Measurements from ENCODE around the gene POU6F2.

The POU6F2 gene

DNA sequence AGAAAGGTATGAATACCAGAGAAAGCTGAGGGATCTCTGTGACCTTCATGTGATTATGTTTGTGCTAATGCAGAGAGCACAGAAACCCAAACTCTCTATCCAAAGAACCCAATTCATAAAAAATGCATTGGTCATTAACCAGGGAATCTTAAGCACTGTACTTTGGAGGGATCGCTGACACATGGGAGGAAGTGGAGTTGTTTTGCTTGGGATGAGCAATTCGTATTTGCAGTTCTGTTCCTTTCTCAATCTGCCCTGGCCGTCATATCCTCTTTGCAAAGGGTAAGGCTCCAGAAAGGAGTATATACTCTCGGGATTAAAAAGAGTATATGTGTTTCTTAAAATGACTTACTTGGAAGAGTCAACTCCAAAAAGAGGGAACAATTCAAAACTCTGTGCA is 221.3 kb downstream of the POU6F2 start:
- no peak for DNase-seq

DNA sequence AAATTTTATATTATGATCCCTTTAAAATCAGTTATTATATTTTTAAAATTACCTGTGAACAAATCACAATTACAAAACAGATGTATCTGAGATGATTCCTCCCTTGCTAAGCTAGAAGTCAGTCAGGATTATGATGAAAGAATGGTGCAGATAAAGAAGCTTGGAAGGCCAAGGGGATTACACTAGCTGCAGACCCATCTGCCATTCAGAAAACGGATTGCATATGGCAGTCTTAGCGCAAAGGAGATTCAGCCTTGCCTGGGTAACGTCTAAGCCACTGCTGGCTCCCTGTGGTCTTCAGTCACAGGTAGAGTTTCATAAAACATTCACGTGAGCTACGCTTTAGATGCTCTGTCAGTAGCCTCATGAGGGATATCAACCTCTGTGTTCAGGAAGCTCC is 222.2 kb downstream of the POU6F2 start:
- no peak for DNase-seq

DNA sequence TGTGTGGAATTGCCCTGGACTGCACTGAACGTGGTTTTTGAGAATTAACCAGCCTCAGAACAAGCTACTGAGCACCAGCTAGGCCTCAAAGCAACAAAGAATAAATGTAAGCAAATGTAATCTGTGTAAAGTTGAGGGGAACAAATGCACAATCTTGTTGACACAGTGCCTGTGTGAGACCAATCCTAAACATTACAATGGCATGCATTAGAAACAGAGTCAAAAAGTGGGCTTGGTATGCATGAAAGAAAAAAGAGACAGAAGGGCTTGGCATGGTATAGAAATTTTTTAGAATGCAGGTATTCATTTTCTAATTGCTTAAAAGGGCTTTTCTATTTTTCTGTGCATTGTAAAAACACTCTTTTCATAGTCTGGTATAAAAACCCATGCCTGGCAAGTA is 224.3 kb downstream of the POU6F2 start:
- DNase-seq = no peak

DNA sequence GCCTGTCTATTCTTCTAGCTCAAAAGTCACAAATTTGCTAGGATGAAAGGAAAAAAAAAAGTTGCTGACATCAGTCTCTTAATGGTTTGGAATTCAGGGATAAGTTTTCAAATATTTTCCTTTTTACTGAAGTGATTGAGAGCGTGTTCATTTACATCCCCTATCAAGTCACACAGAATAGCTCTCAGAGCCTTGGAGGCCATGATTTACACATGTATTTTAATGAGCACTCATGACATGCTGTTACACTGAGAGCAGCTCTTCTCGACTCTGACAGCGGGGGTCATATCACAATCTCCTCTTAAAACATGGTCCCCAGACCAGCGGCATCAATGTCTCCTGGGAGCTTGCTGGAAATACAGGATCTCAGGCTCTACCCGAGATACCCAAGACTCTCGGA is 232.7 kb downstream of the POU6F2 start:
- no peak for DNase-seq

DNA sequence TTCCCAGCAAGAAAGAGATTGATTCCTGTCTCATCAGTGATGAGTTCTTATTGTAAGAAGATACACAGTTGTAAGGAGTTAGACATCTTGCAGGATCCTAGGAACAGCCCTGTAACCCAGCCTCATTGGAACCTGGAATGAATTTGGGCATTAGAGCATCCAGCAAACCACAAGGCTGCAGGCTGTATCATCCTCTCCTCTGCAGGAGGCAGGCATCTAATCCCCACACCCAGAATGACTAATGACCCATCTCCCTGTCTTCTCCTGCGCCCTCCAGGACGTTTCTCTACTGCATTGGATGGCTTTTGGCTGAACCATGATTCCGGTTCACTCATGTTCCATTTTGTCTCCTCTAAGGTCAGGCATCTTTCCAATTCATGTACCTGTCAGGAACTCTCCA is 233.9 kb downstream of the POU6F2 start:
- no peak for DNase-seq

DNA sequence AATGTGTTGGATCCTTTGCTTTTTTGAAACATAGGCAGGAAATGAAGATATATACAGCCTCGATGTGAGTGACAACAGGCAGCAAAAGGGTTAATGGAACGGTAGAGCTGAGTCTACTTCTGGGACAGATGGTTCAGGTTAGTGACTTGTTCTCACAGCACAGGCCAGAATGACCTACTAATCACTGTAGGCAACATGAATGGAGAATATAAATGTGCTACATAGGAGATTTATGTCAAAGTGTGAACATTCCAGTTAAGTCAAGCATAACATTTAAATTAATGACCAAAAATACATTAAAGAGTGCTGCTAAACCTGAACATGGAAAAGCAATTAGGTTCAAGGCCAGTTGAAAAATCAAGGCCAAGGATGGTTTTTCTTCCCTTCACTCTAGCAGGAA is 235.2 kb downstream of the POU6F2 start:
- DNase-seq = no peak

DNA sequence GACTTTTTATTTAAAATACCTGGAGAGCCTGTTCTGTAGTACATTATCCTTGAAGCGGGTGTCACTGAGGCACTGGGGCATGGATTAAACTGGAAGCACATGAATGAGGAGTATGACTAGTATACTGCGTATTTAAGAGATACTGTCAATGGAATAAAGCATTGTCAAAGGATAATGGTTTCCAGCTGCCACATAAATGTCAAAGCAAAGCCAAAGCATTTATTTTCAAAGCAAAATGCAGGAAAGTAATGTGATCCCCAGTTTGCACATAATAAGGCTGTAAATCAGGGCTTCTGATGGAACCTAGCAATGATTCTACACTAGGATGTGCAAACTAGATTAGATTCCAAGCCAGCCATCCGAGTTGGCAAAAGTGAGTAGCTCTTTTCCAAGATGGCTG is 240.1 kb downstream of the POU6F2 start:
- no peak for DNase-seq

DNA sequence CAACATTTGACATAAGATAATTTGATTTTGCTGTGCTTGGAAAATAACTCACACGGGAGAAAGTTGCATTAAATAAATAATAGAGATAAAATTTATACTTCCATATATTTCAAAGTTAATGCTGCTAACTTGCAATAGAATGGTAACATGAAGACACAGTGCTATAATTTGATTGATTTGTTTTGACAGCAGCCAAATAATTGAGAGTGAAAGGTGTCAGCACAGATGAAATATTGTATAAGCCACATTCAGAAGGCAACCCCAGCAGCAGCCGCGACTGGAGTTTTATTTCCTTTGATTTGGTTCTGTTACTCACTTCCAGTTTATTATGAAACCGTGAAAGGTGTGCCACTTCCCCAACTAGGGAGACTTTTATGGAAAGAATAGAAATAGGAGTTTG is 242.2 kb downstream of the POU6F2 start:
- no peak for DNase-seq

DNA sequence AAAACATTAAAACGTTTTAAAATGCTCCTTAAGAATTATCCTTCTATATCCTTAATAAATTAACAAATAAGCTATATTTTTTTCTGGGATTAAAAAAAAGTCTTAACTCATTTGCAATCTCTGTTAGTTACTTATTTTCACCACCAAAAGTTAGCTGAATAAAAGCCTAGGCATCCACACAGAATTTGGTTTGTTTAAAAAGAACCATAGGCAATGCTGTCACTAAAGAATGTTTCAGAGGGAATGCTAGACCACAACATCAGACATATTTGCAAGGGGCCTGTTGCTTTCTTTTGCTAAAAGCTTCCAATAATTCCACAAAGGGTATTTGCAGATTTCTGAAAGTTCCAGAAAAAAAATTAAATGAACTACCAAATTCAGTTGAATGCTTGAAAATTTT is 244.2 kb downstream of the POU6F2 start:
- DNase-seq = no peak

DNA sequence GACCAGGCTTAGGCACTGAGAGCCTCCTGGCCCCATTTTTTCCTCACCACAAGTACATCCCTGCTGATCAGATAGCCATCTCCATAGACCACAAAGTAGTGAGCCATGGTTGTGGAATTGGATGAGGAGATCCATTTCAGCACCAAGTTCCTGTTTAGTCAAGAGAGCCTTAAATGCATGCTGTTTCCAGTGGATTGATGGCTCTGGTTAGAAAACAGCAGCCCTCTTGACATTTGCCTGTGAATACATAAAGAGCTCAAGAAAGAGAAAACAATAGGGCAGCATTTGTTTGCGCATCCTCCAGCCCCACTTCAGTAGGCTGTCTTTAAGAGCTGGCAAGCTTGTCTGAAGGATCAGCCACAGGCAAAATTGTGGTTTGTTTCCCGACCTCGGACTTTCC is 251.2 kb downstream of the POU6F2 start:
- DNase-seq = no peak

DNA sequence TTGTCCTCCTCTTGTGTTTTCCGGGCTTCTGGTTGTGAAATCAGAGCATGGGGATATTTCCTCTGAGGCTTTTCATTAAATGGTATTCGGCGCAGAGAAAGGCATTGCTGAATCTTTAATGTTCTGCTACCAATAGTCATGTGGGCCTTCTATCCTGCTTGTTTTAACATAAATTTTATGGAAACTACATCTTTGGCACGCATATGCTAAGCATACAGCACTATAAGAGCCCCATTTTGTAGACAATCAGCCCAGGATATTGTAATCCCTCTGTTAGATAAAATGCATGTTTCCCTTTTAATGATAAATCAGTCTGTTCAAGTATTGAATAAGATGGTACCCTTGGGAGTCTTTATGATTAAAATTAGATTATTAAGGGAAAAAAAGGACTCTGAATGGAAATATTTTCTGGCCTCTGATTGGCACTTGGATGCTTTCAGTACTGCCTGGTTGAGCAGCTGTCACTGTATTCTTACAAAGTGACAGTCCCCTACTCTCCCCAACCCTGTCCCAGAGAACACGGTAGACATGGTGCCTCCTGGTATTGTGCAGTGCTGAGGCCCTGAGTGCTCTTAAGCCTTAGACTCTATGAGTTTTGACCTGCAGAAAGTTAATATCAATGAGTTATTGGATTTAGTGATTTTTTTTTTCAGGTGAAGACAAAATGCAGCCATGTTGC is 256.3 kb downstream of the POU6F2 start:
- no peak for DNase-seq

DNA sequence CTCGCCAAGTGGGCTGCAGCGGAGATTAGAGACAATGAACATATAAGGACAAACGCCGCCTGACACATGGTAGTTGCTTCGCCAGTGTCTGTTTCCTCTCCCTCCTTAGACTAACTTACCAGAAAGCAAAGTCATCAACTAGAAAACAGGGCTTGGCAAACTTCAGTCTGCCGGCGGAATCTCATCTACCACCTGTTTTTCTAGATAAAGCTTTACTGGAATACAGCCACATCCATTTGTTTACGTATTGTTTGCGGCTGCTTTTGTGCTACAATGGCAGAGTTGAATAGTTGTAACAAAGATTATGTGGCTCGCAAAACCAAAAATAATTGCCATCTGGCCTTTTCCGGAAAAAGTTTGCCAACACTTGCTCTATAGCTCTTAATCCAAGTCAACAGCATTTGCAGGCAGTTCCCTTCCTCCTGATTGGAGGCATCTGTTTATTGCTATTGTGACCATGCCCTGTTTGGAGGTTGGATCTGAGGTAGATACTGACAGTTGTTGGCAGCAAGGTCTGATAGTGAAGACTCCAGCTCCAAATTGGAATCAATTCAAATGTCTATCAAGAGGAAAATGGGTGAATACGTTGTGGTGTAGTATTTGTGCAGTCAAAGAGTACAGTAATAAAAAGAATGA is 260.6 kb downstream of the POU6F2 start:
- DNase-seq = no peak

DNA sequence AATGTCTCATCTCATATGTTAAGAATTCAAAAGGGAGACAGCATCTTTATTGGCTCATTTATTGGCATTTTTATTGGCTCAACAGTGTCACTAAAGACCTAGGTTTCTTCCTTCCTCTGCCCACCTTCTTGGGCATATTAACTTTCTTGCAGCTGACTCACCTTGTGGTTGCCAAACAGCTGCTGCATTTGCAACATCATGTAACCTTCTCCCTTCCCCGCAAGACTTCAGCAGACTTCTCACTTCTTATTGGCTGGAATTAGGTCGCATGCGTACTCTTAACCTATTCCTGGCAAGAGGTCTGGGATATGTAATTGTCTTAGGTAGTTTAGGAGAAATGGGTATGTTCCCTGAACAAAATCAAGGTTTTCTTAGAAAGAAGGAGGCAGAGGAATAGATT is 263.2 kb downstream of the POU6F2 start:
- no peak for DNase-seq

DNA sequence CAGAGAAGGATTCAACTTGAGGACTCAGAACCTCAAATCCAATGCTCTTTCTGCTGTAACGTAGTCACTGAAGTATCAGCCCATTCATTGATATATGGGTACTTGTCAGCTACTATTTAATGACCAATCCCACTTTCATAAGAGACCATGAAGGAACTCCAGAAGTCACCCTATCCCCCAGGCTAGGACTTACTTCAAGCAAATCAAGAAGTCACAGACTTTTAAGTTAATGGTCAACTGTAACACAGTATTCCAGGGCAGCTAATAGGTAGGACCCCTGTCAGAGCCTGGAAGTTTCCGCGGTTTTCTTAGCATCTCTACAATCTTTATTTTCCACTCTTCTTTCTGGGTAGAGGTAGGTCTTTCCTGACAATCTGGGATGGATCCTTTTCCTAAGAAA is 269.9 kb downstream of the POU6F2 start:
- no peak for DNase-seq

DNA sequence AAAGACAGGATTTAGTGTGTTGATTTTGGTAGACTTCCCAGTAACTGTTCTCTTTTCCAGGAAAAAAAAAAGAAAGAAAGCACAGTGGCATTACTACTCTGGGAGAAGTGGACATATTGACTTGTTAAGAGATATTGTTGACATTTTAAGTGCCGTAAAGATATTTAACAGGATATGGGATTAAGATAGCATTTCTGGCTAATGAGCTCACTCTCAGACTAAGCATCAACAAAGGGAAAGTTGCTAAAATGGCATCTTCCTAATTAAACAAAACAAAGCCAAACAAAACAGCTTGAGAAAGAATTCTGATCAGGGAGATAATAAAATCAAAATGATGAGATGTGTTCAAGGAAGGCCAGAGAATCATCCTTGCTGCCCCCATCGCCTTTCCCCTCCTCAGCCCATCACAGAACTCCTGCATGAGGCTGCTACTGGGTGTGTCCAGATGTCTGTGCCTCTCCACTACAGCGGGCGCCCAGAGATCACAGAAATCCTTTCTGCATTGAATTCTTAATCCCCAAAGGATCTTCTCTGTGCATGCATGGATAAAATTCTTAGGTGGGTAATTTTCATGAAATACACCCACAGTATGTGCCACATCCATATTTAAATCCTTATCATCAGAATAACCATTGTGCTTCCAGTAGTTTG is 270.5 kb downstream of the POU6F2 start:
- DNase-seq = no peak

DNA sequence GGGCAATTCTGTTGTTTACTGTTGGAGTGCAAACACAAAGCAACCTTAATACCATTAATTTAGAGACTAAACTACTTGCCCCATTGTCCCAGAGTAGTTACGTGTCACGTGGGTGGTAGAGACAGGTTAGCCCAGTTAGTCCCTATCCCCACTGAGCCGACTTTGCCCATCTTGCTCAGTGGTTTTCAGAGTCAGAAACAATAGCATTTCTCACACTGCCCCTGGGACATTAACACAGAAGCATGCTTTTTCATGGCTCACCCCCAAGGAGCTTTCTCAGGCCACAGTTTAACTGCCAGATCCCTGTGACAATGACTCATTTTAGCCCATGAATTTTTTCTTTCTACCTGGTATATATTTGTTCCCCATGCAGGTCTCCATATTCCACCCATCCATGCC is 271.0 kb downstream of the POU6F2 start:
- DNase-seq = no peak

DNA sequence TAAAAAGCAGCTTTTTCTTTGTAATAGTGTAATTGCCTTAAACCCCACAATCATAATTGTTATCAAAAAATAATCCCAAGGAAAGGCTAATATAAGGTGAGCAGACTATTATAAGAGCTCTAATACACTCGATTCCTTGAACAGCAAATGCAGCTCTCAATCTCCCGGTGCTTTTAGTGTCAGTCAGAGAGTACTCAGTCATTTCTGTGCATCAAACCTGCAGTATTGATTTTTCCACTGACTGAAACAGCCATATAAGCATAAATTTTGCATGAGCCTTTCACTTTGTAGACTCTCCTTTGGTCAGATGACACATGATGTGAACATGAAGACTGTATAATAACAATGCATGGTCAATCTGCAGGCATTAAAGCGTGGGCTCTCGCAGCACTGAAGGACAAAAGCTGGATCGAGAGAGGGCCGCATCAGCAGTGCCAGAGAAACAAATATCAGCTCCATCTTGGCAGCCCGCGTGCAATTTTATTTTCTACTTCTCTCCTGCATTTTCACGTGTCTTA is 272.0 kb downstream of the POU6F2 start:
- DNase-seq = no peak

DNA sequence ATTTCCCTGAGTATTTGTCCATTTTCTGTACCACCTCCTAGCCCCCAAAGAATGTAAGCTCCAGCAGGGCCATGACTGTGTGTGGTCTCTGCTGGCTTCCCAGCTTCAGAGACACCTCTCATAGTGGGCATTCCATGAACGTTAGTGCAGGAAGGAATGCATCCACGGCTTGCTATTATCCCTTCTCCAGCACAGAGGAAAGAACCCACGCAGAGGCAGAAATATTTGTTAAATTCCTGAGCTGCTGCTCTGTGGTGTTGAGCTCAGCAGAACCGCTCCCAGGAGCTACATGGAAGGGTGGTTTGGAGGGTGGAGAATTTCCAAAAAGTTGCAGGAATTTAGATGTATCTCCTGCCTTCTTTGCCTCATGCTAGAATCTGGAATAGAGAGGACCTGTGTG is 275.2 kb downstream of the POU6F2 start:
- no peak for DNase-seq

DNA sequence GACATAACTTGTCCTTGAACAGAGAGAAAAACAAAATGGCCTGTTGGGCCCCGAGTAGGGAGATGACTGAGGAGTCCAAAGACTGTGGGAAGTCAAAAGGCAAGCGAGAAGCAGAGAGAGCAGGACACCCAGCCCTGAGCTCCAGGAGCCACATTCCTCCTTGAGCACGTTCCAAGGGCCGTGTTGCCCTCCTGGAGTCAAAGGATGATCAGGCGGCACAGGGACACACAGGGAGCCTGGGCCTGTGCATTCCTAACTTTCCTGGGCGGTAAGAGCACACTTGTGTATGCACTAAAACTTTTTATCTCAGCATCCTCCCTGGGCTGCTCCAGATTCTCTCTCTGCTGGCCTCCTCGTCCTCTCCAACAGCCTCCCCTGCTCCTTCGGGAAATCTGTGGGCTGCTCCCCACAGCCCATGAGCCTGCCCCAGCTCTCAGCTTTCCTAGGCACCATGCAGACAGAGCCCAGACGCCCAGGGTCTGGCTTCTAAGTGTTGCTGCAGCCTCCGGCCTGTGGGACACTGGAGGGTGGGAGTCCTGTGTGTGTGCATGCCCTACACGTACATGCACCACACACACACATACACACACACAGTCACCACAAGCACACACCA is 281.8 kb downstream of the POU6F2 start:
- DNase-seq = no peak

DNA sequence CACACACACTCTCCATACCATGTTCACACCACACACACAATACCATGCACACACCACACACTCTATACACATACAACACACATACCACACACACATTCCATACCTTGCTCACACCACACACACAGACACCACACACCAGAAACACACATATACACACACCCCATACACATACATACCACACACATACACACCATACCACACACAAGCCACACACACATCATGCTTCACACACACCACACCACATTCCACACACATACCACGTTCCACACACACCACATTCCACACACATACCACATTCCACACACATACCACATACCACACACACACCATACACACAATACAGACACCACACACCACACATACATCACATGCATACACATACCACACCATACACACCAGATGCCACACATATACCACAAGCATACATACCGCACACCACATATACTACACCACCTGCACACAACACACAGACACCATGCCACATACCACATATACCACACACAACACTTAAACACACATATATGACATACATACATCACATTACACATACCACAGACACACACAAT is 282.7 kb downstream of the POU6F2 start:
- no peak for DNase-seq

DNA sequence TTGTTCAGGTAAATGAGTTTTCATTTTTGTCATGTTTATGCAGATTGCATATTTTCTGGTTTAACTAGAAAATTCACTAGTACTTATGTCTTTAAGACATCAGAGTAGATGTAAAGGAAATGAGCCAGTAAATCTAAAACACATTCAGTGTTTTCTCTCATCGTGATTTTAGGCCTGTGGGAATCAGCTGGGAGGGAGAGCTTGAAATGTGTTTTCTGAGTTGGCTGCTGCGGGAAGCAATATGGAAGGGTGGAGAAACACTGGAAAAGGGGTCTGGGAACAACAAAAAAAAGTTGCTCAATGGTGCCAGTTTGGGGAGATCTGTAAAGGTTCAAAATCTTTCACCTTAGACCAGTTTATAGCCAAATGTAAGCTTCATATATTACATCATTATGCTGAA is 284.1 kb downstream of the POU6F2 start:
- DNase-seq = no peak

DNA sequence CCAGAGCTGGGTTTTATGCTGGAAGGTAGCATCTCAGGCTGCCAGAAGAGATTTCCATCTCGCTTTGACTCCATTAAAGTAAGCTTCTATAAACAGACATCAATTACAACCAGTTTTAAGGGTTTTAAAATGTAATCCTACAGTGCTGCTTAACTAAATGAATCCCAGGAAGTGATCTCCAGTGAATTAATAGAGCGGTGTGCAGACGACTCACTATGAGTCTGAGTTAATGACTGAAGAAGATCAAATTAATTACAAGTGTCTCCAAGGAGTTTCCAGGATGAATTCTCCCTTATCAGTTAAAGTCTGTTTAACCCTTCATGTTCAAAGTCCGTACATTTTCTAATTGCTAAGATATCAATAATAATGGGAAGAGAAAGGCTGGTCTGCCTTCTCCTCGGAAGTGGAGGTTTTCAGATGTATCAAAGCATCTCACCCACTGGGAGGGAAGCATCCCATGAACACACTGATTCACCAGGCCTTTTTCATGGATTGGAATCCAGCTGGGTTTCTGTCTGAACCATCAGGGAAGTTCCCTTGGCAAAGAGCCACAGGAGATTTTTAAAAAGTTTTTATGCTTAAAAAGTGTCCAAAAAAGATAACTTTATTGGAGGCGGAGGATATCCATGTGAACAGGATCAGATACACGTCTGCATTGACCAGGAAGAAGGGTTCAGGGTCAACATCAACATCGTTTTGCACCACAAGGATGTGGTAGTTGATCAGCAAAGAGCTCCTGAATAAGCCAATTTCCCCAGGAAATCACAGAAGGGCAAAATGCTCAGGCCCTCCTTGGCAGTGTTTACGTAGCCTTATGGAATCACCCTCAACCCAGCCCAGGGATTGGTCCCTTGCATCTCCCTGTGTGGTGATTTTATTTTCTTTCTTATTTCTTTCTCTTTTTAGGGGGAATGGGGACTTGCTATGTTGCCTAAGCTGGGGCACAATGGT is 288.2 kb downstream of the POU6F2 start:
- DNase-seq = no peak

Data from activated CD4-positive, alpha-beta T cell treated with anti-CD3 and anti-CD28 coated beads for 4 hours (primary cell).